Epidermal melanocyte (primary cell): Measurements from ENCODE around the gene NFKBIL1.

ENCODE experiments used
- DNase-seq: peaks from one replicate; pipeline ENCODE4 v3.0.0; 2011; ENCODE audit warnings: low spot score; ENCODE audit not compliant: insufficient read length

The NFKBIL1 gene

DNA sequence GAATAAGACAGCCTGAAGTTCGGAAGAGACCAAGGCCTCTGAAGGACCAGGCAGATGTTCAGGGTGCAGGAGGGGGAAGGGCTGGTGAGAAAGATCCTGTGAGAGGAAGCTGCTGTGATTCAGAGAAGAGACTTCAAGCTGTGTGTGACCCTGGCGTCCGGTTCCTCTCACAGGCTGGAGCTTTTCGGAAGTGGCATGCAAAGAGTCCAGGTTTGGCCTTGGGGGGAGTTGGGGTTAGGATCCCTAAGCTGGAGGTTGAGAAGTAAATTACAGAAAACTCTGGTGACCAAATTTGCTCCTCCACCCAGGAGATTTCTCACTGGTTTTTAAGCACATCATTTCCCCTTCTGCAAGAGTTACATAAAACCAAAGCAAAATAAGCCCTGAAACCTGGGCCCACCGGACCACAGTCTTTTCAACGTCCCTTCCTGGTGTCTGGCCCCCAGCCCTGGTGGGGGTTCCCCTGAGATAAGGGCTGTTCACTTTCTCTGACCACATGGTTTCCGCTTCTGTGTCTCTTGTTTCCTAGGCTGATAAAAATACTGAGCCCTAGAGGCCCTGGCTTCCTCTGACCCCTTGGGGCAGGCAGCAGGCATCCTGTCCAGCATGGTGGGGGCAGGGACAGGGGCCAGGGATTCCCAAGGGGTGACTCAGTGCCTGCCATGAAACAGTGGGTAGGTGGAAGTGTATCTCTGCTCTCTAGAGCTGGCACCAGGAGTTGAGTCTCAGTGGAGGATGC is 12.7 kb downstream of the NFKBIL1 start:
- no peak for DNase-seq

- no peak for DNase-seq
Measured at GRCh38 chr6:31560697-31561058, 13.3 kb downstream of the NFKBIL1 start.

GRCh38 chr6:31567531-31568370 is 20.3 kb downstream of the NFKBIL1 start:
- no peak for DNase-seq

DNA sequence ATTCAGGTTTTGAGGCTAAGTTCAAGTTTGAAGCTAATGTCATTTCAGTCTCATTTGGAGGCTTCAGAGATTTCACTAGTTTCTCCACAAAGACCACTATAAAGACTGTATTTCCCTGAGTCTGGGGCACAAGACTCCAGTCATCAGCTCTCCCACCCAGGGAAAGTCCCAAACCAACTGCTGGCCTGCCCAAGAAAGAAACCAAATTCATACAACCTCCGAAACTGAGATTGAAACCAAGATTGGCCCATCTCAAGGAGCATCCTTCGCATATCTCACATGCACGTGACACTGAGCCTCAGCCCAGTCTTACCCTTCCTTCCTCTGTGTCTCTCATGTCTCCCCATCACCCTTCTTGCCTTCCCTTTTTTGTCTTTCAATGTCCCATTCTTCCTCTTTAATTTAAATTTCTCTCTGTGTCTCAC is 21.1 kb downstream of the NFKBIL1 start:
- DNase-seq: no peak

- no peak for DNase-seq
Measured at GRCh38 chr6:31569861-31570536, 22.6 kb downstream of the NFKBIL1 start.

- DNase-seq: no peak
Measured at GRCh38 chr6:31572041-31572911, 24.9 kb downstream of the NFKBIL1 start, which contains the start of gene LTA. TSS of gene LTA (plus strand) at chr6:31572289. CDS start at chr6:31572743, 454 bp downstream.

DNA sequence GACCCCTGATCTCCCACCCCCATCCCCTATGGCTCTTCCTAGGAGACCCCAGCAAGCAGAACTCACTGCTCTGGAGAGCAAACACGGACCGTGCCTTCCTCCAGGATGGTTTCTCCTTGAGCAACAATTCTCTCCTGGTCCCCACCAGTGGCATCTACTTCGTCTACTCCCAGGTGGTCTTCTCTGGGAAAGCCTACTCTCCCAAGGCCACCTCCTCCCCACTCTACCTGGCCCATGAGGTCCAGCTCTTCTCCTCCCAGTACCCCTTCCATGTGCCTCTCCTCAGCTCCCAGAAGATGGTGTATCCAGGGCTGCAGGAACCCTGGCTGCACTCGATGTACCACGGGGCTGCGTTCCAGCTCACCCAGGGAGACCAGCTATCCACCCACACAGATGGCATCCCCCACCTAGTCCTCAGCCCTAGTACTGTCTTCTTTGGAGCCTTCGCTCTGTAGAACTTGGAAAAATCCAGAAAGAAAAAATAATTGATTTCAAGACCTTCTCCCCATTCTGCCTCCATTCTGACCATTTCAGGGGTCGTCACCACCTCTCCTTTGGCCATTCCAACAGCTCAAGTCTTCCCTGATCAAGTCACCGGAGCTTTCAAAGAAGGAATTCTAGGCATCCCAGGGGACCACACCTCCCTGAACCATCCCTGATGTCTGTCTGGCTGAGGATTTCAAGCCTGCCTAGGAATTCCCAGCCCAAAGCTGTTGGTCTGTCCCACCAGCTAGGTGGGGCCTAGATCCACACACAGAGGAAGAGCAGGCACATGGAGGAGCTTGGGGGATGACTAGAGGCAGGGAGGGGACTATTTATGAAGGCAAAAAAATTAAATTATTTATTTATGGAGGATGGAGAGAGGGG is 26.1 kb downstream of the NFKBIL1 start:
- no peak for DNase-seq

DNA sequence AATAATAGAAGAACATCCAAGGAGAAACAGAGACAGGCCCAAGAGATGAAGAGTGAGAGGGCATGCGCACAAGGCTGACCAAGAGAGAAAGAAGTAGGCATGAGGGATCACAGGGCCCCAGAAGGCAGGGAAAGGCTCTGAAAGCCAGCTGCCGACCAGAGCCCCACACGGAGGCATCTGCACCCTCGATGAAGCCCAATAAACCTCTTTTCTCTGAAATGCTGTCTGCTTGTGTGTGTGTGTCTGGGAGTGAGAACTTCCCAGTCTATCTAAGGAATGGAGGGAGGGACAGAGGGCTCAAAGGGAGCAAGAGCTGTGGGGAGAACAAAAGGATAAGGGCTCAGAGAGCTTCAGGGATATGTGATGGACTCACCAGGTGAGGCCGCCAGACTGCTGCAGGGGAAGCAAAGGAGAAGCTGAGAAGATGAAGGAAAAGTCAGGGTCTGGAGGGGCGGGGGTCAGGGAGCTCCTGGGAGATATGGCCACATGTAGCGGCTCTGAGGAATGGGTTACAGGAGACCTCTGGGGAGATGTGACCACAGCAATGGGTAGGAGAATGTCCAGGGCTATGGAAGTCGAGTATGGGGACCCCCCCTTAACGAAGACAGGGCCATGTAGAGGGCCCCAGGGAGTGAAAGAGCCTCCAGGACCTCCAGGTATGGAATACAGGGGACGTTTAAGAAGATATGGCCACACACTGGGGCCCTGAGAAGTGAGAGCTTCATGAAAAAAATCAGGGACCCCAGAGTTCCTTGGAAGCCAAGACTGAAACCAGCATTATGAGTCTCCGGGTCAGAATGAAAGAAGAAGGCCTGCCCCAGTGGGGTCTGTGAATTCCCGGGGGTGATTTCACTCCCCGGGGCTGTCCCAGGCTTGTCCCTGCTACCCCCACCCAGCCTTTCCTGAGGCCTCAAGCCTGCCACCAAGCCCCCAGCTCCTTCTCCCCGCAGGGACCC is 27.0 kb downstream of the NFKBIL1 start:
- no peak for DNase-seq

- no peak for DNase-seq
Measured at GRCh38 chr6:31575335-31575901, 28.0 kb downstream of the NFKBIL1 start, which contains the start of gene TNF. TSS of gene TNF (plus strand) at chr6:31575565. CDS start at chr6:31575742, 177 bp downstream.

DNA sequence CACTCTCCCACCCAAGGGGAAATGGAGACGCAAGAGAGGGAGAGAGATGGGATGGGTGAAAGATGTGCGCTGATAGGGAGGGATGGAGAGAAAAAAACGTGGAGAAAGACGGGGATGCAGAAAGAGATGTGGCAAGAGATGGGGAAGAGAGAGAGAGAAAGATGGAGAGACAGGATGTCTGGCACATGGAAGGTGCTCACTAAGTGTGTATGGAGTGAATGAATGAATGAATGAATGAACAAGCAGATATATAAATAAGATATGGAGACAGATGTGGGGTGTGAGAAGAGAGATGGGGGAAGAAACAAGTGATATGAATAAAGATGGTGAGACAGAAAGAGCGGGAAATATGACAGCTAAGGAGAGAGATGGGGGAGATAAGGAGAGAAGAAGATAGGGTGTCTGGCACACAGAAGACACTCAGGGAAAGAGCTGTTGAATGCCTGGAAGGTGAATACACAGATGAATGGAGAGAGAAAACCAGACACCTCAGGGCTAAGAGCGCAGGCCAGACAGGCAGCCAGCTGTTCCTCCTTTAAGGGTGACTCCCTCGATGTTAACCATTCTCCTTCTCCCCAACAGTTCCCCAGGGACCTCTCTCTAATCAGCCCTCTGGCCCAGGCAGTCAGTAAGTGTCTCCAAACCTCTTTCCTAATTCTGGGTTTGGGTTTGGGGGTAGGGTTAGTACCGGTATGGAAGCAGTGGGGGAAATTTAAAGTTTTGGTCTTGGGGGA is 28.7 kb downstream of the NFKBIL1 start:
- no peak for DNase-seq

DNA sequence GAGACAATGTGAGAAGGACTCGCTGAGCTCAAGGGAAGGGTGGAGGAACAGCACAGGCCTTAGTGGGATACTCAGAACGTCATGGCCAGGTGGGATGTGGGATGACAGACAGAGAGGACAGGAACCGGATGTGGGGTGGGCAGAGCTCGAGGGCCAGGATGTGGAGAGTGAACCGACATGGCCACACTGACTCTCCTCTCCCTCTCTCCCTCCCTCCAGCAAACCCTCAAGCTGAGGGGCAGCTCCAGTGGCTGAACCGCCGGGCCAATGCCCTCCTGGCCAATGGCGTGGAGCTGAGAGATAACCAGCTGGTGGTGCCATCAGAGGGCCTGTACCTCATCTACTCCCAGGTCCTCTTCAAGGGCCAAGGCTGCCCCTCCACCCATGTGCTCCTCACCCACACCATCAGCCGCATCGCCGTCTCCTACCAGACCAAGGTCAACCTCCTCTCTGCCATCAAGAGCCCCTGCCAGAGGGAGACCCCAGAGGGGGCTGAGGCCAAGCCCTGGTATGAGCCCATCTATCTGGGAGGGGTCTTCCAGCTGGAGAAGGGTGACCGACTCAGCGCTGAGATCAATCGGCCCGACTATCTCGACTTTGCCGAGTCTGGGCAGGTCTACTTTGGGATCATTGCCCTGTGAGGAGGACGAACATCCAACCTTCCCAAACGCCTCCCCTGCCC is 29.6 kb downstream of the NFKBIL1 start:
- no peak for DNase-seq

DNA sequence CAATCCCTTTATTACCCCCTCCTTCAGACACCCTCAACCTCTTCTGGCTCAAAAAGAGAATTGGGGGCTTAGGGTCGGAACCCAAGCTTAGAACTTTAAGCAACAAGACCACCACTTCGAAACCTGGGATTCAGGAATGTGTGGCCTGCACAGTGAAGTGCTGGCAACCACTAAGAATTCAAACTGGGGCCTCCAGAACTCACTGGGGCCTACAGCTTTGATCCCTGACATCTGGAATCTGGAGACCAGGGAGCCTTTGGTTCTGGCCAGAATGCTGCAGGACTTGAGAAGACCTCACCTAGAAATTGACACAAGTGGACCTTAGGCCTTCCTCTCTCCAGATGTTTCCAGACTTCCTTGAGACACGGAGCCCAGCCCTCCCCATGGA is 30.2 kb downstream of the NFKBIL1 start:
- no peak for DNase-seq

DNA sequence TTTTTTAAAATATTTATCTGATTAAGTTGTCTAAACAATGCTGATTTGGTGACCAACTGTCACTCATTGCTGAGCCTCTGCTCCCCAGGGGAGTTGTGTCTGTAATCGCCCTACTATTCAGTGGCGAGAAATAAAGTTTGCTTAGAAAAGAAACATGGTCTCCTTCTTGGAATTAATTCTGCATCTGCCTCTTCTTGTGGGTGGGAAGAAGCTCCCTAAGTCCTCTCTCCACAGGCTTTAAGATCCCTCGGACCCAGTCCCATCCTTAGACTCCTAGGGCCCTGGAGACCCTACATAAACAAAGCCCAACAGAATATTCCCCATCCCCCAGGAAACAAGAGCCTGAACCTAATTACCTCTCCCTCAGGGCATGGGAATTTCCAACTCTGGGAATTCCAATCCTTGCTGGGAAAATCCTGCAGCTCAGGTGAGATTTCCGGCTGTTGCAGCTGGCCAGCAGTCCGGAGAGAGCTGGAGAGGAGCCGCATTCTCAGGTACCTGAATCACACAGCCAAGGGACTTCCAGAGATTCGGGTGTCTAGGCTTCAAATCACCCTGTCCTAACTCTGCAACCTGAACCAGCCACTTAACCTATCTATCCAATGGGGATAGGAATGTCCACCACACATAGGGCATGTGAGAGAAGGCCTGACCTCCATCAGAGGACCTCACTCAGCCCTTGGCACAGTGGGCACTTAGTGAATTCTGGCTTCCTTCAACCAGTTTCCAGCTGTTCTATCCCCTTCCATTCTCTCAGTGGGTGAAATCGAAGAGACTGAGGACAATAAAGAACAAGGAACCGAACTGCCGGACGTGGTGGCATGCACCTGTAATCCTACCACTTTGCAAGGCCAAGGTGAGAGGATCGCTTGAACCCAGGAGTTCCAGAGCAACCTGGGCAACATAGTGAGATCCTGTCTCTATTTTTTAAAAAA is 31.0 kb downstream of the NFKBIL1 start:
- no peak for DNase-seq

DNA sequence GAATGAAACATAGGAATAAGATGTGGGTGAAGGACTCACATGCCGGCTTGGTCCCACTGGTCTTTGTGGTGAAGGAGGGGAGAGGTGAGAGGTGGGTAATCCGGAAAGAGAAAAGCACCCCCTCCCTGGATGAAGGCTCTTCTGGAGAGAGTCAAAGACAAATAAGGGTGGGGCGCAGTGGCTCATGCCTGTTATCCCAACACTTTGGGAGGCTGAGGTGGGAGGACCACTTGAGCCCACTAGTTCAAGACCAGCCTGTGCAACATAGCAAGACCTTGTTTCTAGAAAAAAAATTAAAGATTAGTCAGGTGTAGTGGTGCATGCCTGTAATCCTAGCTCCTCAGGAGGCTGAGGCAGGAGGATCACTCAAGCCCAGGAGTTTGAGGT is 31.7 kb downstream of the NFKBIL1 start:
- DNase-seq: no peak

GRCh38 chr6:31579546-31580437 is 32.4 kb downstream of the NFKBIL1 start:
- no peak for DNase-seq
